Thymus (tissue), 11 donors: ENCODE results near the gene YIPF3. TPM values are rescaled to one million over a fixed set of nuclear protein-coding genes. Genes with fewer than 3 reads are reported as not detected.

ENCODE experiments used
- DNase-seq, 9 donors: peaks; one replicate each; pipeline ENCODE4 v3.0.0-alpha.2; 2013; ENCODE audit warnings: low spot score in 9 of 9, low read depth in 6 of 9, missing footprints in 1 of 9
- H3K27ac ChIP-seq, 2 donors: one replicate each; pipeline ENCODE4 v1.5.1; 2013; ENCODE audit warnings: control low read depth in 1 of 2, low read depth in 1 of 2, low read length in 1 of 2, mild to moderate bottlenecking in 1 of 2, moderate library complexity in 1 of 2
- H3K27me3 ChIP-seq, 2 donors: one replicate each; pipeline ENCODE4 v1.5.1; 2013; ENCODE audit warnings: low read length in 1 of 2; ENCODE audit not compliant: control insufficient read depth in 2 of 2, insufficient read depth in 1 of 2
- H3K36me3 ChIP-seq, 2 donors: one replicate each; pipeline ENCODE4 v1.5.1; 2013; ENCODE audit warnings: low read length in 1 of 2, mild to moderate bottlenecking in 1 of 2, moderate library complexity in 1 of 2; ENCODE audit not compliant: control insufficient read depth in 2 of 2, insufficient read depth in 2 of 2
- H3K4me1 ChIP-seq, 2 donors: one replicate each; pipeline ENCODE4 v1.5.1; 2013; ENCODE audit warnings: low read length in 2 of 2; ENCODE audit not compliant: control insufficient read depth in 2 of 2, insufficient read depth in 2 of 2
- H3K4me3 ChIP-seq, 2 donors: one replicate each; pipeline ENCODE4 v1.5.1; 2013; ENCODE audit warnings: low read length in 2 of 2, control low read depth in 1 of 2, mild to moderate bottlenecking in 1 of 2
- H3K9me3 ChIP-seq, 2 donors: one replicate each; pipeline ENCODE4 v1.5.1; 2013; ENCODE audit warnings: low read length in 1 of 2, mild to moderate bottlenecking in 1 of 2; ENCODE audit not compliant: control insufficient read depth in 2 of 2, insufficient read depth in 1 of 2
- WGBS: extraction: QIAGEN DNeasy Blood & Tissue Kit; methylation state at CpG from one replicate; pipeline ENCODE4 v1.1.7; 2013; 5-methylcytosine and 5-hydroxymethylcytosine counted together
- polyA plus RNA-seq: library from polyadenylated mRNA; stranded (reverse); fragments of 200-250 nt; gene quantifications from one replicate; pipeline ENCODE4 v1.2.3, GENCODE V29; 2013
- total RNA-seq: library from RNA; stranded (reverse); fragments of 120-200 nt; gene quantifications from one replicate; pipeline ENCODE4 v1.2.4, GENCODE V29; 2013
- donor health status: healthy.

The YIPF3 gene
- total and polyA plus RNA-seq, 2 donors = 47.1 to 62.0 TPM

GRCh38 chr6:43464337-43464736 lies 52.4 kb downstream of the YIPF3 start:
- no peak for DNase-seq
- Histone ChIP-seq H3K36me3 (no peaks in the 10 kb centered on the region), H3K27me3 (peaks cover 0 to 41% of the 10 kb centered on the region in 2 donors), H3K27ac (no peak overlapping the region), H3K9me3 (no peaks in the 10 kb centered on the region), H3K4me1 (no peaks in the 10 kb centered on the region), H3K4me3 (no peak overlapping the region)
- WGBS = 98% methylated on average over 8 of the region's 8 CpGs

- peaks cover 0 to 42% of the 10 kb centered on the region in 2 donors for H3K27me3 ChIP-seq
- 88% methylated on average over 5 of the region's 5 CpGs for WGBS
- H3K9me3 ChIP-seq = no peaks in the 10 kb centered on the region
- no peak for DNase-seq
- H3K36me3 ChIP-seq = no peaks in the 10 kb centered on the region
- no peaks in the 10 kb centered on the region for H3K4me1 ChIP-seq
- no peak overlapping the region for H3K4me3 ChIP-seq
- H3K27ac ChIP-seq = no peak overlapping the region
Observed at GRCh38 chr6:43461936-43462335, 54.8 kb downstream of the YIPF3 start.

Other genes starting within 250 kb of the YIPF3 start
- 0.09 TPM for gene SLC22A7, start 218.7 kb downstream of the YIPF3 start, total RNA-seq
- 0.16 TPM for gene SLC22A7, start 218.7 kb downstream of the YIPF3 start, polyA plus RNA-seq
- gene CRIP3, start 208.1 kb downstream of the YIPF3 start, total RNA-seq = 0.61 TPM
- 11.0 TPM for gene CRIP3, start 208.1 kb downstream of the YIPF3 start, polyA plus RNA-seq
- gene ZNF318, start 147.3 kb downstream of the YIPF3 start, total RNA-seq = 8.0 TPM
- 9.2 TPM for gene ZNF318, start 147.3 kb downstream of the YIPF3 start, polyA plus RNA-seq
- gene ABCC10, start 89.4 kb downstream of the YIPF3 start, total RNA-seq = 8.9 TPM
- gene ABCC10, start 89.4 kb downstream of the YIPF3 start, polyA plus RNA-seq = 47.6 TPM
- 1.5 TPM for gene DLK2, start 61.4 kb downstream of the YIPF3 start, total RNA-seq
- gene DLK2, start 61.4 kb downstream of the YIPF3 start, polyA plus RNA-seq = 10.0 TPM
- 10.1 TPM for gene TJAP1, start 39.4 kb downstream of the YIPF3 start, total RNA-seq
- gene TJAP1, start 39.4 kb downstream of the YIPF3 start, polyA plus RNA-seq = 32.1 TPM
- gene LRRC73, start 6.6 kb downstream of the YIPF3 start, total RNA-seq = 0.09 TPM
- 0.11 TPM for gene LRRC73, start 6.6 kb downstream of the YIPF3 start, polyA plus RNA-seq
- gene POLR1C, start 163 bp upstream of the YIPF3 start, total RNA-seq = 23.9 TPM
- 28.5 TPM for gene POLR1C, start 163 bp upstream of the YIPF3 start, polyA plus RNA-seq
- 22.4 TPM for gene XPO5, start 59.1 kb upstream of the YIPF3 start, total RNA-seq
- 16.7 TPM for gene XPO5, start 59.1 kb upstream of the YIPF3 start, polyA plus RNA-seq
- gene POLH, start 59.3 kb upstream of the YIPF3 start, total RNA-seq = 12.5 TPM
- 6.2 TPM for gene POLH, start 59.3 kb upstream of the YIPF3 start, polyA plus RNA-seq
- 35.4 TPM for gene GTPBP2, start 112.3 kb upstream of the YIPF3 start, total RNA-seq
- 60.0 TPM for gene GTPBP2, start 112.3 kb upstream of the YIPF3 start, polyA plus RNA-seq
- 48.4 TPM for gene MAD2L1BP, start 118.9 kb upstream of the YIPF3 start, total RNA-seq
- 33.9 TPM for gene MAD2L1BP, start 118.9 kb upstream of the YIPF3 start, polyA plus RNA-seq
- gene RSPH9, start 128.1 kb upstream of the YIPF3 start, total RNA-seq = 0.09 TPM
- gene RSPH9, start 128.1 kb upstream of the YIPF3 start, polyA plus RNA-seq = 0.25 TPM
- 49.5 TPM for gene MRPS18A, start 170.9 kb upstream of the YIPF3 start, total RNA-seq
- 28.1 TPM for gene MRPS18A, start 170.9 kb upstream of the YIPF3 start, polyA plus RNA-seq